ENCODE measurements around the gene EPB42. TPM values are rescaled to one million over a fixed set of nuclear protein-coding genes. Genes with fewer than 3 reads are reported as not detected.
A peak's percentile ranks its signal among the peaks of the same experiment; 100 is the strongest.

Gene EPB42
- total RNA-seq, 2 donors from 2014 or later: not detected

DNA sequence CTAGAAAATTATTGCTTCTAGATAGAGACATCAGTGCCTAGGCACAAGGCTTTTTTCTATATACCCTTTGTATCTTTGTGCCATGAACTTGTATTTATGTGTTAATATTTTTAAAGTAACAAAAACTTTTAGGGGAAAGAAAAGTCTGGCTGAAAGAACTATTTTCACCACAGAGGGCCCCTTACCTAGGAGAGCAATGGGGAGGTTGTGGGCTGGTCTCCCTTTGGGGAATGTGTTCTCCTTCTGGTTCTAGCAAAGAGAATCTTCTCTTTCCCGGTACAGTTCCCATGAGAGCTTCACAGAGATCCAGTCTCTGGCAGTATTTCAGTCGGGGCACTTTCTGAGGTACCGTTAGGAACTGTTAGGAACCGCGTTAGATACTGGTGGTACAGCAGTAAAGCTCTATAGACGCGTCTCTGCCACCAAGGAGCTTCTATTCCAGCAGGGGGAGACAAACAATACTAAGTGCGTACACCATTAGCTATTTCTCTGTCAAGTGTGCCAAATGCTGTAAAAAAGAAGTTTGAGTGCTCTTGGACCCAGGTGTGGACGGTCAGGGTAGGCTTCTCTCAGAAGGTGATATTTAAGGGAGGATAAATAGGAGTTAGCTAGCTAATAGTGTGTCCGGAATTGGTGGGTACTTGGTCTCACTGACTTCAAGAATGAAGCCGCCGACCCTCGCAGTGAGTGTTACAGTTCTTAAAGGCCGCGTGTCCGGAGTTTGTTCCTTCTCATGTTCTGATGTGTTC lies 4.6 kb upstream of the EPB42 start:
- no peak overlapping the region for H3K27ac ChIP-seq
- intact Hi-C loops (cut with DNase I): loop anchor here (2.0 kb wide), 1 partner anchor 61 kb away; no protein-coding TSS in a partner anchor
- H3K4me3 ChIP-seq: no peak overlapping the region
- no peaks in the 10 kb centered on the region for H3K36me3 ChIP-seq
- no peaks in the 10 kb centered on the region for H3K27me3 ChIP-seq
- no peaks in the 10 kb centered on the region for H3K9me3 ChIP-seq
- H3K9ac ChIP-seq (ENCODE audit: low read depth in 2 of 2, low read length in 2 of 2): no peak overlapping the region
- peak; percentile 32 for DNase-seq
- H3K4me1 ChIP-seq: no peaks in the 10 kb centered on the region
- TF ChIP-seq CTCF (IDR thresholded peaks at IDR 0.05): peak; percentile 62

- TF ChIP-seq CTCF (IDR thresholded peaks at IDR 0.05): no peak
- no peak overlapping the region for H3K27ac ChIP-seq
- H3K9me3 ChIP-seq: no peaks in the 10 kb centered on the region
- no peak for DNase-seq
- intact Hi-C loops (cut with DNase I): no loop called here
- no peak overlapping the region for H3K4me3 ChIP-seq
- H3K4me1 ChIP-seq: no peaks in the 10 kb centered on the region
- H3K27me3 ChIP-seq: no peaks in the 10 kb centered on the region
- no peaks in the 10 kb centered on the region for H3K36me3 ChIP-seq
- H3K9ac ChIP-seq (ENCODE audit: low read depth in 2 of 2, low read length in 2 of 2): no peak overlapping the region
These were observed 604 bp upstream of the EPB42 start for GRCh38 chr15:43221422-43221821.

DNA sequence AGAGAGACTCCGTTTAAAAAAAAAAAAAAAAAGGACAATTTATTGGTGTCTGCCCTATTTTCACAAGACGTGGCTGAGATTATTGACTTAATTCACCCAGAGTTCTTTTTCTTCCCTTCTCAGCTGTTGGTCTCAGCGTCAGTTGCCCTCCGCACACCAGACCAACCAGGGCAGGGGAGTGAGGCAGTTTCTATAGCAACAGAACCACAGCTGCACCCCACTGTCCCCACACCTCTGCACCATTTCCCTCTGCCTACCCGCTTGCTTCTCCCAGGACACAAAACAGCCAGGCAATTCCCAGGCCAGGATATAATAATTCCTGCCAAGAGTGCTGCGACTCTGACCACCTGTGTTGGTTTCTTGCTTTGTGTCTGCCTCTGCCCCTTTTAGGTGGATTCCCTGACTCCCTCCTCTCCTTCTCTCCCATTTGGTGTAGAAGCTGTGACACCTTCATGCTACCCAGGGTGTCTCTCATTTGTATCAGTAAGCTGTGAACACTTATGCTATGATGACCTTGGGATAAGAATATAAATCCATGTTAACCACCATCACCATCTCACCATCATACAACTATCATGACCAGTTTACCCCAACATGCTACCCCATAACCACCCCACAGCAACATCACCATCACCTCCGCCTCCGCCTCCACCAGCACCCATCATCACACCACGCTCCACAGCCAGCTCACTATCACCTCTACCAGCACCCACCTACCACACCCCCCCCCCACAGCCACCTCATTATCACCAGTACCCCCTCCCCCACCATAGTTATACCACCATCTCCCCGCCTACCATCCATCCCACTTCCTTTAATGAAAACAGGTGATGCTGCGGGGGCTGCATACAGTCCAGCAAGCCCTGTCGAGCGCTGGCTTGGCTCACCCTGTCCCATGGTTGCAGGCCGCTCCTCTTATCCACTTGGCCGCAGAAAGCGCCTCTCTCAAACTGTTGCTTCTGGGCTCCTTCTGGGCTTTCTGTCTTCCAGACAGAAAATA lies 589 bp downstream of the EPB42 start:
- intact Hi-C loops (cut with DNase I): no loop called here
- H3K4me3 ChIP-seq: no peak overlapping the region
- H3K27ac ChIP-seq: no peak overlapping the region
- H3K36me3 ChIP-seq: no peaks in the 10 kb centered on the region
- H3K9me3 ChIP-seq: no peaks in the 10 kb centered on the region
- no peak overlapping the region for H3K9ac ChIP-seq (ENCODE audit: low read depth in 2 of 2, low read length in 2 of 2)
- no peak for DNase-seq
- no peaks in the 10 kb centered on the region for H3K27me3 ChIP-seq
- no peak for TF ChIP-seq CTCF (IDR thresholded peaks at IDR 0.05)
- no peaks in the 10 kb centered on the region for H3K4me1 ChIP-seq

GRCh38 chr15:43218908-43219706 lies 1.7 kb downstream of the EPB42 start:
- no peak for DNase-seq
- TF ChIP-seq CTCF (IDR thresholded peaks at IDR 0.05): no peak
- Histone ChIP-seq H3K4me3 (no peak overlapping the region), H3K9ac (ENCODE audit: low read depth in 2 of 2, low read length in 2 of 2) (no peak overlapping the region), H3K36me3 (no peaks in the 10 kb centered on the region), H3K4me1 (no peaks in the 10 kb centered on the region), H3K27ac (no peak overlapping the region), H3K9me3 (no peaks in the 10 kb centered on the region), H3K27me3 (no peaks in the 10 kb centered on the region)
- intact Hi-C loops (cut with DNase I): no loop called here

GRCh38 chr15:43215961-43216360 lies 4.9 kb downstream of the EPB42 start:
- Histone ChIP-seq H3K9ac (ENCODE audit: low read depth in 2 of 2, low read length in 2 of 2) (no peak overlapping the region), H3K9me3 (no peaks in the 10 kb centered on the region), H3K27me3 (no peaks in the 10 kb centered on the region), H3K4me3 (no peak overlapping the region), H3K36me3 (no peaks in the 10 kb centered on the region), H3K27ac (no peak overlapping the region), H3K4me1 (no peaks in the 10 kb centered on the region)
- DNase-seq: no peak
- TF ChIP-seq CTCF (IDR thresholded peaks at IDR 0.05): no peak
- intact Hi-C loops (cut with DNase I): no loop called here

Measured in colonic mucosa (tissue), 4 donors.